ENCODE measurements around the gene CRP.
"Not testable (repeated sequence)": the region's sequence is repeated elsewhere in the genome, so short reads cannot be mapped to it uniquely, and the experiment has no call there.

CRP gene

DNA sequence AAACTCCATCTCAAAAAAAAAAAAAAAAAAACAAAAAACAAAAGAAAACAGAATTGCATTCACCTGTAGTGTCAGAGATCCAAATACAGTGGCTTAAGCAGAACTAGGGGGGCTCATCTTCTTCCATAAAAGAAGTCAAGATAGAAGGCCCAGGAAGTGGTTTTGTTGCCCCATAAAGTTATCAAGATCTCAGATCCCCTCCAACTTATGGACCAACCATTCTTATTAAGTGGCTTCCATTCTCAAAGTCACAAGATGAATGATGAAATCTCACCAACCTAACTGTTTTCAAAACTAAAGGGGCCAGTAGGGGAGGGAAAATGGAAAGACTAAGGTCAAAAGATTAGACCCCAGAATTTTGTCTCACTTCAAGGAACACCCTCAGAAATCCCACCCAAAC lies 36.2 kb upstream of the CRP start:
- TF ChIP-seq, protein P1, sequence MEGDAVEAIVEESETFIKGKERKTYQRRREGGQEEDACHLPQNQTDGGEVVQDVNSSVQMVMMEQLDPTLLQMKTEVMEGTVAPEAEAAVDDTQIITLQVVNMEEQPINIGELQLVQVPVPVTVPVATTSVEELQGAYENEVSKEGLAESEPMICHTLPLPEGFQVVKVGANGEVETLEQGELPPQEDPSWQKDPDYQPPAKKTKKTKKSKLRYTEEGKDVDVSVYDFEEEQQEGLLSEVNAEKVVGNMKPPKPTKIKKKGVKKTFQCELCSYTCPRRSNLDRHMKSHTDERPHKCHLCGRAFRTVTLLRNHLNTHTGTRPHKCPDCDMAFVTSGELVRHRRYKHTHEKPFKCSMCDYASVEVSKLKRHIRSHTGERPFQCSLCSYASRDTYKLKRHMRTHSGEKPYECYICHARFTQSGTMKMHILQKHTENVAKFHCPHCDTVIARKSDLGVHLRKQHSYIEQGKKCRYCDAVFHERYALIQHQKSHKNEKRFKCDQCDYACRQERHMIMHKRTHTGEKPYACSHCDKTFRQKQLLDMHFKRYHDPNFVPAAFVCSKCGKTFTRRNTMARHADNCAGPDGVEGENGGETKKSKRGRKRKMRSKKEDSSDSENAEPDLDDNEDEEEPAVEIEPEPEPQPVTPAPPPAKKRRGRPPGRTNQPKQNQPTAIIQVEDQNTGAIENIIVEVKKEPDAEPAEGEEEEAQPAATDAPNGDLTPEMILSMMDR (IDR thresholded peaks at IDR 0.05; ENCODE audit: low read depth, low read length, missing control alignments), result no peak
- DNase-seq (ENCODE audit: low read depth), result no peak
- H3K4me3 ChIP-seq (ENCODE audit: low read depth, low read length), result no peak overlapping the region

DNA sequence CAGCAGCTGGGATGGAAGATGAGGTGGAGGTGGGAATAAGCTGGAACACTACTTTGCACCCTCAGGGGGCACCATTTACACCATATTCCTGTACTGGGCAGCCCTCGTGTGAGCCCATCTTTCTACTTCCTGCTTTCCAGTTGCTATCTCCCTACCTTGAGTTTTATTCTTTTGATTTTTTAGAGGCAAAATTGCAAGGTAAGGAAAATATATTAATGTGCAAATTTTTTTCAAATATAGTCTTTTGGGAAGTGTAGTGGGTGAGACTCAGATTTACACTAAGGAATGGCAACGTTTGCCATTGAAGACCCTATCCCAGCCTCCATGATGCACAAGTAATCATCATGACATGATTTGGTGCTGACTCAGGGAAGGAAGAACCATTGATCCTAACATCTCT lies 35.2 kb upstream of the CRP start:
- DNase-seq (ENCODE audit: low read depth), result no peak
- no peak overlapping the region for H3K4me3 ChIP-seq (ENCODE audit: low read depth, low read length)
- TF ChIP-seq, protein P1 (IDR thresholded peaks at IDR 0.05; ENCODE audit: low read depth, low read length, missing control alignments), result no peak

- no peak for DNase-seq (ENCODE audit: low read depth)
- H3K4me3 ChIP-seq (ENCODE audit: low read depth, low read length), result no peak overlapping the region
- TF ChIP-seq, protein P1 (IDR thresholded peaks at IDR 0.05; ENCODE audit: low read depth, low read length, missing control alignments), result no peak
Observed at GRCh38 chr1:159748370-159748769, 34.0 kb upstream of the CRP start.

- TF ChIP-seq, protein P1 (IDR thresholded peaks at IDR 0.05; ENCODE audit: low read depth, low read length, missing control alignments), result no peak
- DNase-seq (ENCODE audit: low read depth), result no peak
- no peak overlapping the region for H3K4me3 ChIP-seq (ENCODE audit: low read depth, low read length)
Observed at GRCh38 chr1:159746666-159747065, 32.3 kb upstream of the CRP start.

DNA sequence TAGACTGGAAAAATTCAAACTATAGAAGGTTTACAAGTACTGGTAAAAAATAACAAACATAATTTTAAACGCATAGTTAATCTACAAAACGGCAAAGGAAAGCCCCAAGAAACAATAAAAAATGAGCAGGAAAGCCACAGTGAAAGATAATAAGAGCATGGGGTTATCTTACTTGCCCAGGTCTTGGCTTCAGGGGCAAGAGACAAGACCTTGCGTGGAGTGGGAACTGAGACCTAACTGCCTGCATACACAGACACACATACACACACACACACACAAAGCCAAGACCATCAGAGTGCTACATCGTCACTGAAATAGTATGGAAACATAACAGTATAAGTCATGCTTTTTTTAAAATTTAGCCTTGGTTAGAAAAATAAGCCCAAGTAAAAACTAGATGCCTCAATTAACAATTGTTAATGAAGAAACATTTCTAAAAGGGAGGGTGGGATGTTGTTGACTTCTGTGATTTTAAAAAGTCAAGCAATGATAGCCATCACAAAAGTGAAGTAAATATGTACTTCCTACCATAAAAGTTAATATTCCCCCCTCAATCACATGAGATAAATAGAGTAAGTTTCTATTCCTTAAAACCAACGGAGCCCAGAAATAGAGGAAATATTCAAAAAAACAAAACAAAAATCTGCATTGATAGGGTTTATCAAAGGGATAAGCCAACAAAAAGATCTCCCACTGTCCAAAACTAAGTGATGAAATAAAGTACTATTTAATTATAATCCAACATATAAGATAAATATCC lies 29.4 kb upstream of the CRP start:
- TF ChIP-seq, protein P1 (IDR thresholded peaks at IDR 0.05; ENCODE audit: low read depth, low read length, missing control alignments), result no peak
- H3K4me3 ChIP-seq (ENCODE audit: low read depth, low read length), result no peak overlapping the region
- DNase-seq (ENCODE audit: low read depth), result no peak

DNA sequence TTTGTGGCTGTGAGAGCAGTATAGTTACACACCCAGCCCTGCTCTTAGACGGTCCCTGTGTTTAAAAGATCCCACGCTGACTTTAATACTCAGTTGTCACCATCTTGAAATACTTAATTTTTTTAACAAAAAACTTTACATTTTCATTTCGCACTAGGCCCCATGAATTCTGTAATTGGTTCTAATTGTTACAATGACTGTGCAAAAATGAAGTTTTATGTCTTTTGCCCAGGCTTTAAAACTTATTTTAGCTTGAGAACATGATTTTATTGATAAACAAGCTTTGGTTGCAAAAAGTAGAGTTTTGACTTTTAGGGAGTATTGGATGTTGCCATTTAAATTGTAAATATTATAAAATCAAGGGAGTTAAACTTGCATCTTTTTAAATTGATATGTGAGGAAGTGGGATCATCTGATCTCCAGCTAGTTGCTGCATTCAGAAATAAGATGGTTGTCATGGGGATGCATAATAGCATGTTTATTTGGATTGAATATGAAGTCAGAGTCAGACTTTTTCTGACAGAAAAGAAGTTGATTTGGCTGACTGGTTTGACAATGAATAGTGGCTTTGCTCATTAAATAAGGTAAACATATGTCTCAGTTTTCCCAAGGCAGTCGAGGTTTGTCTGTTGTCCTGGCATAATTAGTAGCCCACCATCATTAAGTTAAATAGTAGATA lies 23.0 kb upstream of the CRP start:
- no peak for DNase-seq (ENCODE audit: low read depth)
- H3K4me3 ChIP-seq (ENCODE audit: low read depth, low read length), result no peak overlapping the region
- TF ChIP-seq, protein P1 (IDR thresholded peaks at IDR 0.05; ENCODE audit: low read depth, low read length, missing control alignments), result no peak

DNA sequence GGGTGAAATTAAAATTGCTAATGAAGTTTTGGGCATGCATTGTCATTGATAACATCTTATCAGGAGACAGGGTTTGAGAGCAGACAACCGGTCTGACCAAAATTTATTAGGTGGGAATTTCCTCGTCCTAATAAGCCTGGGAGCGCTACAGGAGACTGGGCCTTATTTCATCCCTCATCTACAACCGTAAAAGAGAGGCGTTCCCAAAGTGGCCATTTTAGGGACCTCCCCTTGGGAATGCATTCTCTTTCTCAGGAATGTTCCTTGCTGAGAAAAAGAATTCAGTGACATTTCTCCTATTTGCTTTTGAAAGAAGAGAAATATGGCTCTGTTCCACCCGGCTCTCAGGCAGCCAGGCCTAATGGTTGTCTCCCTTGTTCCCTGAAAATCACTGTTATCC lies 8.8 kb upstream of the CRP start:
- not testable (repeated sequence) for H3K4me3 ChIP-seq (ENCODE audit: low read depth, low read length); DNase-seq (ENCODE audit: low read depth)
